Activated T-cell treated with anti-CD3 and anti-CD28 coated beads, Interleukin-2, amount 50 U/mL, for 4 hours (primary cell): ENCODE data around the gene EMILIN1. TPM values are rescaled to one million over a fixed set of nuclear protein-coding genes. Genes with fewer than 3 reads are reported as not detected.

Experiments used
- ATAC-seq, 2 donors: fragments of 200-7000 bp; cut with Tn5 transposase; one replicate each; pipeline ENCODE4 v1.10.0; 2021
- DNase-seq: peaks from one replicate; pipeline ENCODE4 v3.0.0-alpha.2; 2020
- H3K27me3 Mint-ChIP-seq: one replicate; pipeline ENCODE4 v1.8.0; 2021; ENCODE audit warnings: low read depth, mixed read lengths
- H3K36me3 Mint-ChIP-seq: one replicate; pipeline ENCODE4 v1.8.0; 2022; ENCODE audit warnings: mixed read lengths; ENCODE audit not compliant: insufficient read depth
- H3K4me1 Mint-ChIP-seq: one replicate; pipeline ENCODE4 v1.8.0; 2021; ENCODE audit warnings: low read depth, mixed read lengths
- H3K4me3 Mint-ChIP-seq: one replicate; pipeline ENCODE4 v1.8.0; 2021; ENCODE audit warnings: mild to moderate bottlenecking, moderate library complexity, mixed read lengths
- H3K9me3 Mint-ChIP-seq: one replicate; pipeline ENCODE4 v1.8.0; 2021; ENCODE audit warnings: mixed read lengths
- total RNA-seq, 3 donors: library from RNA; stranded (reverse); gene quantifications; one replicate each; pipeline ENCODE4 v1.2.1, GENCODE V29; 2021

EMILIN1 gene
- total RNA-seq, 3 donors from 2014 or later, result 0.76 to 1.4 (median 1.3) TPM

- no peaks in the 10 kb centered on the region for H3K9me3 Mint-ChIP-seq
- no peaks in the 10 kb centered on the region for H3K27me3 Mint-ChIP-seq
- DNase-seq (no peak), ATAC-seq (no peak)
- H3K36me3 Mint-ChIP-seq, result no peaks in the 10 kb centered on the region
- H3K4me3 Mint-ChIP-seq, result no peak overlapping the region
- H3K4me1 Mint-ChIP-seq, result peaks cover 33% of the 10 kb centered on the region
Measured at GRCh38 chr2:27080603-27080936, 2.2 kb downstream of the EMILIN1 start.

DNA sequence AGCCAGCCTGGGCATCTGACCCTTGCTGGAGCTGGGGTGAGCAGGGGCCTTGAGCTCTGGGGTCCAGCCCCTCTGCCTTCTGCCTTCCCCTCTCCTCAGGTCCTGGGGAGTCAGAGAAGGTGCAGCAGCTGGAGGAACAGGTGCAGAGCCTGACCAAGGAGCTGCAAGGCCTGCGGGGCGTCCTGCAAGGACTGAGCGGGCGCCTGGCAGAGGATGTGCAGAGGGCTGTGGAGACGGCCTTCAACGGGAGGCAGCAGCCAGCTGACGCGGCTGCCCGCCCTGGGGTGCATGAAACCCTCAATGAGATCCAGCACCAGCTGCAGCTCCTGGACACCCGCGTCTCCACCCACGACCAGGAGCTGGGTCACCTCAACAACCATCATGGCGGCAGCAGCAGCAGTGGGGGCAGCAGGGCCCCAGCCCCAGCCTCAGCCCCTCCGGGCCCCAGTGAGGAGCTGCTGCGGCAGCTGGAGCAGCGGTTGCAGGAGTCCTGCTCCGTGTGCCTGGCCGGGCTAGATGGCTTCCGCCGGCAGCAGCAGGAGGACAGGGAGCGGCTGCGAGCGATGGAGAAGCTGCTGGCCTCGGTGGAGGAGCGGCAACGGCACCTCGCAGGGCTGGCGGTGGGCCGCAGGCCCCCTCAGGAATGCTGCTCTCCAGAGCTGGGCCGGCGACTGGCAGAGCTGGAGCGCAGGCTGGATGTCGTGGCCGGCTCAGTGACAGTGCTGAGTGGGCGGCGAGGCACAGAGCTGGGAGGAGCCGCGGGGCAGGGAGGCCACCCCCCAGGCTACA lies 3.8 kb downstream of the EMILIN1 start:
- DNase-seq (no peak), ATAC-seq (no peak)
- Mint-ChIP-seq H3K27me3 (no peaks in the 10 kb centered on the region), H3K4me3 (no peak overlapping the region), H3K9me3 (no peaks in the 10 kb centered on the region), H3K36me3 (no peaks in the 10 kb centered on the region), H3K4me1 (peaks cover 26% of the 10 kb centered on the region)

DNA sequence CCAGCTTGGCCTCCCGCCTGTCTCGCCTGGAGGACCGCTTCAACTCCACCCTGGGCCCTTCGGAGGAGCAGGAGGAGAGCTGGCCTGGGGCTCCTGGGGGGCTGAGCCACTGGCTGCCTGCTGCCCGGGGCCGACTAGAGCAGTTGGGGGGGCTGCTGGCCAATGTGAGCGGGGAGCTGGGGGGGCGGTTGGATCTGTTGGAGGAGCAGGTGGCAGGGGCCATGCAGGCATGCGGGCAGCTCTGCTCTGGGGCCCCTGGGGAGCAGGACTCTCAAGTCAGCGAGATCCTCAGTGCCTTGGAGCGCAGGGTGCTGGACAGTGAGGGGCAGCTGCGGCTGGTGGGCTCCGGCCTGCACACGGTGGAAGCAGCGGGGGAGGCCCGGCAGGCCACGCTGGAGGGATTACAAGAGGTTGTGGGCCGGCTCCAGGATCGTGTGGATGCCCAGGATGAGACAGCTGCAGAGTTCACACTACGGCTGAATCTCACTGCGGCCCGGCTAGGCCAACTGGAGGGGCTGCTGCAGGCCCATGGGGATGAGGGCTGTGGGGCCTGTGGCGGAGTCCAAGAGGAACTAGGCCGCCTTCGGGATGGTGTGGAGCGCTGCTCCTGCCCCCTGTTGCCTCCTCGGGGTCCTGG lies 4.5 kb downstream of the EMILIN1 start:
- H3K4me3 Mint-ChIP-seq, result no peak overlapping the region
- ATAC-seq (no peak), DNase-seq (no peak)
- H3K27me3 Mint-ChIP-seq, result no peaks in the 10 kb centered on the region
- no peaks in the 10 kb centered on the region for H3K36me3 Mint-ChIP-seq
- H3K9me3 Mint-ChIP-seq, result no peaks in the 10 kb centered on the region
- peaks cover 27% of the 10 kb centered on the region for H3K4me1 Mint-ChIP-seq

DNA sequence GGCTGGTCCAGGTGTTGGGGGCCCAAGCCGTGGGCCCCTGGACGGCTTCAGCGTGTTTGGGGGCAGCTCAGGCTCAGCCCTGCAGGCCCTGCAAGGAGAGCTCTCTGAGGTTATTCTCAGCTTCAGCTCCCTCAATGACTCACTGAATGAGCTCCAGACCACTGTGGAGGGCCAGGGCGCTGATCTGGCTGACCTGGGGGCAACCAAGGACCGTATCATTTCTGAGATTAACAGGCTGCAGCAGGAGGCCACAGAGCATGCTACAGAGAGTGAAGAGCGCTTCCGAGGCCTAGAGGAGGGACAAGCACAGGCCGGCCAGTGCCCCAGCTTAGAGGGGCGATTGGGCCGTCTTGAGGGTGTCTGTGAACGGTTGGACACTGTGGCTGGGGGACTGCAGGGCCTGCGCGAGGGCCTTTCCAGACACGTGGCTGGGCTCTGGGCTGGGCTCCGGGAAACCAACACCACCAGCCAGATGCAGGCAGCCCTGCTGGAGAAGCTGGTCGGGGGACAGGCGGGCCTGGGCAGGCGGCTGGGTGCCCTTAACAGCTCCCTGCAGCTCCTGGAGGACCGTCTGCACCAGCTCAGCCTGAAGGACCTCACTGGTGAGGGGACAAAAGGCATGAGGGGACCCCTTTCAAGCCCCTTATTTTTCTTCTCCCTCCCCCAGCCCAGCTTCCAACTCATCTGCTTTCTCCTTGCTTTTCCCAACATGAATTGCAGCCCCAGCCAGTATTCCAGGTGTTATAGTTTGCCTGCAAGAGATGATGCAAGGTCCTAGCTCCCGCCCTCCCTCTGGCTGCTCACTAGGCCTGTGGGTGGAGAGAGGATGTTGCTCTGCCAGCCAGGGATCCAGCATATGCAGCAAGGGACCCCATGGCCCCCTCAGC lies 5.2 kb downstream of the EMILIN1 start:
- peaks cover 27% of the 10 kb centered on the region for H3K4me1 Mint-ChIP-seq
- H3K4me3 Mint-ChIP-seq, result no peak overlapping the region
- no peaks in the 10 kb centered on the region for H3K9me3 Mint-ChIP-seq
- ATAC-seq (no peak), DNase-seq (no peak)
- H3K27me3 Mint-ChIP-seq, result no peaks in the 10 kb centered on the region
- no peaks in the 10 kb centered on the region for H3K36me3 Mint-ChIP-seq

DNA sequence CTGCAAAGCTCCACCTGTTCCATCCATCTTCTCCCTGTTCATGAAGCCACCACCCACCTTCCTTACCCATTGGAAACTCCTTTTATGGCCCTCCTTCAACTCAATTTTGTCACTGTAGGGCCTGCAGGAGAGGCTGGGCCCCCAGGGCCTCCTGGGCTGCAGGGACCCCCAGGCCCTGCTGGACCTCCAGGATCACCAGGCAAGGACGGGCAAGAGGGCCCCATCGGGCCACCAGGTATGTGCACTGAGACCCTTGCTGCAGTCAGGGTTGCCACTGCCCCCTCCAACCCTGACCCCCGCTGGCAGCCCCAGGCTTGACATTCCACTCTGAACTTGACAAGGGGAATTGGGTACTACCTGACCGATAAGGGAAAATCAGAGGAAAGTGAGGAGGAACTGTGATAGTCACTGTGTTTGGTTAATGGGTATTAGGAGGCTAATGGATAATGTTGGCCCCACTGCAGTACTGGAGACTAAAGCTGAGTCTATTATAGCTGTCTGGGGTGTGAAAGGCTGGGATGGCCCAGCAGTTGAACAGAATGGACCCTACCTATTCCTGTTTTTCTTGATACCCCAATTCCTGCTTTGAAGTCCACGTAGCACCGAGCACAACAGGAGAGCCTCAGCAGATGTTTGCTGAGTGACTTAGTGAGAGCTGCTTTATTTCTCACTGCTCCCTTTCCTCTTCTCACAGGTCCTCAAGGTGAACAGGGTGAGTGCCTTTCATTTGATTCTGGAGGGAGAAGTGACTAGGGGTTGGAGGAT lies 6.1 kb downstream of the EMILIN1 start:
- no peaks in the 10 kb centered on the region for H3K9me3 Mint-ChIP-seq
- DNase-seq, result no peak
- no peak for ATAC-seq
- H3K27me3 Mint-ChIP-seq, result no peaks in the 10 kb centered on the region
- peaks cover 27% of the 10 kb centered on the region for H3K4me1 Mint-ChIP-seq
- H3K4me3 Mint-ChIP-seq, result no peak overlapping the region
- no peaks in the 10 kb centered on the region for H3K36me3 Mint-ChIP-seq

DNA sequence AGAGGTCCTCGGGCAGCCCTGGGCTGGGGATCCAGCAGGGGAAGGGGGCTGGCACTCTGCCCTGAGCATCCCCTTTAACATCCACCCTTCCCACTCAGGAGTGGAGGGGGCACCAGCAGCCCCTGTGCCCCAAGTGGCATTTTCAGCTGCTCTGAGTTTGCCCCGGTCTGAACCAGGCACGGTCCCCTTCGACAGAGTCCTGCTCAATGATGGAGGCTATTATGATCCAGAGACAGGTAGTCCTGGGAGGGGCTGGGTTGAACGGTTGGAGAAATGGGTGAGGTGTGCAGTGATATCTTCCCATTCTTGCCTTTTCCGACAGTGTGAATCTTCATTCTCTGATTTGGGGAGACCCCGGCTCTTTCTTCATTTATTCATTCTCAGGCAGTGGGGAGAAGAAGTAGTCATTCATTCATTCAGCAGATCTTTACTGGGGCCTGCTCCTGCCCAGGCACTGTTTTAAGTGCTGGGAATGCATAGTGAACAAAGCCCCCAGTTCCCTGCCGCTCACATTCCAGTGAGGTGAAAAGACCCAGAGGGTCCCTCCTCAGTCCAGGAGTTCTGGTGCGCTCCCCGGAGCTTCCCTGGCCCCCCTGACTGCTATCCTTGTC lies 6.8 kb downstream of the EMILIN1 start:
- Mint-ChIP-seq H3K9me3 (no peaks in the 10 kb centered on the region), H3K4me1 (peaks cover 24% of the 10 kb centered on the region), H3K36me3 (no peaks in the 10 kb centered on the region), H3K4me3 (peak overlapping the region; percentile 82), H3K27me3 (no peaks in the 10 kb centered on the region)
- no peak for DNase-seq
- ATAC-seq, result no peak

GRCh38 chr2:27085673-27086089 lies 7.3 kb downstream of the EMILIN1 start:
- ATAC-seq (peak; percentile 0 to 1), DNase-seq (peak; percentile 25)
- Mint-ChIP-seq H3K4me1 (peaks cover 21% of the 10 kb centered on the region), H3K36me3 (no peaks in the 10 kb centered on the region), H3K27me3 (no peaks in the 10 kb centered on the region), H3K4me3 (peak overlapping the region; percentile 82), H3K9me3 (no peaks in the 10 kb centered on the region)

DNA sequence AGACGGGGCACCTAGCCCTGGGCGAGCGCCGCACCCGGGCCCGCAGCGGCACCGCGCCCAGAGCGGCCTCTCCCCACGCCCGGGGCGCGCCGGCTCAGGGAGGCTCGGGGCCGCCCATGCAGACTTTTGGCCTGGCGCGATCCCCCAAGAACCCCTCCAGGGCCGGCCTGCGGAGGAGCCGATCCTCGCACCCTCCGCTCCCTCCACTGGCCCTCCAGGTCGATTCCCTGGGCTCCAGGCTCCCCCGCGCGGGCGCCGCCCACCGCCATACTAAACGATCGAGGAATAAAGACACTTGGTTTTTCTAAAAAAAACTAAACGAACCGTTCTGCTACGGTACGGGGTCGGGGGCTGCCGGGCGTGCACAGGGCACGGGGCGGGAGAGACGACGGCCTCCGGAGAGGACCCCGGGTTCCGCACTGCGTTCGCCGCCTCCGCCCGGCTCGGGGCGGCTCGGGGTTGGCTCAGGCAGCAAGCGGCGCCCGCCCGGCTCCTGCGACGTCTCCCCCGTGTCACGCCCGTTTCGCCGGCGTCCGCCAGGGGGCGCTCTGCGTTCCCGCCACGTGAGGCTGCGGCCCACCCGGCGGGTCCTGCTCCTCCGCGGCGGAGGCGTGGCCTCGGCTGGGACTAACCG lies 7.8 kb downstream of the EMILIN1 start:
- no peaks in the 10 kb centered on the region for H3K36me3 Mint-ChIP-seq
- H3K4me3 Mint-ChIP-seq, result peak overlapping the region; percentile 82
- H3K4me1 Mint-ChIP-seq, result peaks cover 16% of the 10 kb centered on the region
- ATAC-seq (peak; percentile 95 to 96), DNase-seq (peak; percentile 98)
- H3K9me3 Mint-ChIP-seq, result no peaks in the 10 kb centered on the region
- H3K27me3 Mint-ChIP-seq, result no peaks in the 10 kb centered on the region

GRCh38 chr2:27086724-27087593 lies 8.5 kb downstream of the EMILIN1 start, which contains the start of gene KHK:
Gene KHK (plus strand): TSS chr2:27086772. CDS start chr2:27087260, 488 bp downstream.
- no peak for DNase-seq
- Mint-ChIP-seq H3K9me3 (no peaks in the 10 kb centered on the region), H3K4me1 (peaks cover 10% of the 10 kb centered on the region), H3K27me3 (no peaks in the 10 kb centered on the region), H3K36me3 (no peaks in the 10 kb centered on the region), H3K4me3 (peak within 1 kb of the TSS; percentile 82)
- peak; percentile 0 to 1 for ATAC-seq

GRCh38 chr2:27087823-27088410 lies 9.5 kb downstream of the EMILIN1 start:
- Mint-ChIP-seq H3K27me3 (no peaks in the 10 kb centered on the region), H3K4me1 (peaks cover 10% of the 10 kb centered on the region), H3K4me3 (peak overlapping the region; percentile 29), H3K9me3 (no peaks in the 10 kb centered on the region), H3K36me3 (no peaks in the 10 kb centered on the region)
- ATAC-seq, result no peak
- no peak for DNase-seq

DNA sequence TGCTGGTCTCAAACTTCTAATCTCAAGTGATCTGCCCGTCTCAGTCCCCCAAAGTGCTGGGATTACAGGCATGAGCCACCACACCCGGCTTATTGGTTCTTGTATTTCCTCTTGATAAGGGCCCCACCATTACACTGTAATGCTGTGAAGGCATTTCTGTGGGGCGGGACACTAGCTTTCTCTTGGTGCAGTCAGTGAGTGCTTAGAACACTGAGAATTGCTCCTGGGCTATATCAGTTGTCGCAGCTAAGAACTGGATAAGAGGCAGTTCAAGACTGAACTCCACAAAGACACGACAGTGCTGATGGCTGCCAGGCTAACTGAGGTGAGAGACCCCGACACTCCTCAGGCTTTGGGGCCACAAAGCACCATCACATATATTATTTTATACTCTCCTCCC lies 10.2 kb downstream of the EMILIN1 start:
- no peak for DNase-seq
- Mint-ChIP-seq H3K9me3 (no peaks in the 10 kb centered on the region), H3K36me3 (no peaks in the 10 kb centered on the region), H3K4me3 (no peak overlapping the region), H3K4me1 (peaks cover 10% of the 10 kb centered on the region), H3K27me3 (no peaks in the 10 kb centered on the region)
- no peak for ATAC-seq
